Measurements from ENCODE around the gene WNT5B.
"Not testable (repeated sequence)": the region's sequence is repeated elsewhere in the genome, so short reads cannot be mapped to it uniquely, and the experiment has no call there.

The WNT5B gene

DNA sequence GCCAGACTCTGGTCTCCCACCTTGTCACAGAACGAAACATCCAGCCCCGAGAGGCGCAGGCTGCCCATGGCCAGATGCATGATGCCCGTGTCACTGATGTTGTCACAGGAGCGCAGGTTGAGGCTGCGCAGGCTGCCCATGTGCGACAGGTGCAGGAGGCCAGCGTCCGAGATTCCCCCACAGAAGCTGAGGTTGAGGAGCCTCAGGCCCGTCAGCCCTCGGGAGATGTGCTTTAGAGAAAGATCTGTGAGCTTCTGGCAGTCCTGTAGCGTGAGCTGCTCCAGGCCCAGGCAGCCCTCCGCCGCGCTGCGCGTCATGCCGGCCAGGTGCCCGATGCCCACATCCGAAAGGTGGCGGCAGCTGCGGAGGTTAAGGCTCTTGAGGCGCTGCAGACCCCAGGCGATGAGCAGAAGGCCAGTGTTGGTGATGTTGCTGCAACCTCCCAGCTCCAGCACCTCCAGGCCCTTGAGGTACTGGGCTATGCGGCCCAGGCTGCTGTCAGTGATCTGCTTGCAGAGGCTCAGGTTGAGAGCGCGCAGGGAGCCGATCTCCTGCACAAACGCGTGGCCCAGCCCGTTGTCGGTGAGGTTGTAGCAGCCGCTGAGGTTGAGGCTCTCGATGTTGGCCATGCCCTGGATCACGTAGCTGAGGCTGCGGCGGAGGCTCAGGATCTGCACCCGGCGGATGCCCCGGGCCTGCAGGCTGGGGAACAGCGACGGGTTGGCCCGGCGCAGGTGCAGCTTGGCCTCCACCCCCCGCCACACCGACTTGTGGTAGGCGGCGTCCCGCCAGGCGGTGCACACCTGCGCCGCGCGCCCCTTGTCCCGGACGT, 35.6 kb upstream of the WNT5B start:
- H3K4me1 Mint-ChIP-seq (ENCODE audit: low read depth) = peaks cover 58% of the 10 kb centered on the region
- no peaks in the 10 kb centered on the region for H3K9me3 Mint-ChIP-seq (ENCODE audit: low read depth)
- H3K36me3 Mint-ChIP-seq = peaks cover 3% of the 10 kb centered on the region
- no peaks in the 10 kb centered on the region for H3K27me3 Mint-ChIP-seq
- peak overlapping the region; percentile 94 for H3K4me3 Mint-ChIP-seq
- H3K27ac Mint-ChIP-seq = peak overlapping the region; percentile 88

DNA sequence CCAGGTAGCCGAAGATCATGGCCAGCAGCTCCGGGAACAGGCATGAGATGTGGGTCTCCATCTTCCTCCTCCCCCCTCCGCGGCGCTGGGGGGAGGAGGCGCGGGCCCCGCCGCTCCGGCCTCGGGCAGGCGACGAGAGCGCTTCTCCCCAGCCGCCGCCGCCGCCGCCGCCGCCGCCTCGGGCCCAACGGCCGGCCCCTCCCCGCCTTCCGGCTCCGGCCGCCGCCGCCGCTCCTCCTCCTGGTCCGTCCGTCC, 35.1 kb upstream of the WNT5B start:
- Mint-ChIP-seq H3K4me1 (ENCODE audit: low read depth) (peaks cover 53% of the 10 kb centered on the region), H3K36me3 (peaks cover 3% of the 10 kb centered on the region), H3K9me3 (ENCODE audit: low read depth) (no peaks in the 10 kb centered on the region), H3K27me3 (no peaks in the 10 kb centered on the region), H3K4me3 (peak overlapping the region; percentile 94), H3K27ac (no peak overlapping the region)

DNA sequence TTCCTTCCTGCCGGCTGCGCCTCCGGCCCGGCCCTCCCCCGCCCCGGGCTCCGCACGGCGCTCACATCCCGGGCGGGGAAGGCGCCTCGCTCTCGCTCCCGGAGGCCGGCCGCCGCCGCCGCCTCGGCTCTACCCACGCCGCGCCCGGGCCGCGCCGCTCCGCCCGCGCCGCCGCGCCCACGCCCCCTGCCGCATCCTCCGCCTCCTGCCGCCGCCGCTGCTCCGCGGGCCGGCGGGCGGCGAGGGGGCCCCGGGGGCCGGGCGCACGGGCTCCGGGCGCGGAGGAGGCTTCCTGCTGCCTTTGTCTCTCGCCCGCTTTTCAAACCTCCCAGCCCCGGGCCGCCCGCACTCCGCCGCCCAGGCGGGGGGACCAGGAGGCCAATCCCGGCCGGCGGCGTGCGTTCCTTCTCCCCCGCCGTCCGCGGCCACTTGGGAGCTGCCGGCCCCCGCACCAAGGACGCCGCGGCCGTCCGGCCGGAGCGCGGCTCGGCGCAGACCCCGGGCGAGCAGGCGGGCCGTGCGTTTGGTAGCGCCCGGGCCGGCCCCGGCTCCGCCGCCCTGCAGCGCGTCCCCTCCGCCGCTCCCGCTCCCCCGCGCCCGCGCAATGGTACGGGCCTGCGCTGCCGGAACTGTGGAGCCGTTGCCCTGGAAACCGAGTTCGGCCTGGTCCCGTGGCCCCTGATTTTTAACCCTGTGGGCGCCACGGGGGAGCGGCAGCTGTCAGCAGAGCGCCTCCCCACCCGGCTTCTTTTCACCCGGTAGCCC, 34.6 kb upstream of the WNT5B start, which contains the start of gene FBXL14:
TSS of gene FBXL14 (minus strand) at position 321 of the 765 bp plus-strand sequence. CDS start 515 bp downstream, outside the sequence.
- peak within 1 kb of the TSS; percentile 95 for H3K4me3 Mint-ChIP-seq
- H3K27ac Mint-ChIP-seq = peak within 1 kb of the TSS; percentile 88
- peaks cover 3% of the 10 kb centered on the region for H3K36me3 Mint-ChIP-seq
- H3K9me3 Mint-ChIP-seq (ENCODE audit: low read depth) = no peaks in the 10 kb centered on the region
- H3K27me3 Mint-ChIP-seq = no peaks in the 10 kb centered on the region
- peaks cover 51% of the 10 kb centered on the region for H3K4me1 Mint-ChIP-seq (ENCODE audit: low read depth)

DNA sequence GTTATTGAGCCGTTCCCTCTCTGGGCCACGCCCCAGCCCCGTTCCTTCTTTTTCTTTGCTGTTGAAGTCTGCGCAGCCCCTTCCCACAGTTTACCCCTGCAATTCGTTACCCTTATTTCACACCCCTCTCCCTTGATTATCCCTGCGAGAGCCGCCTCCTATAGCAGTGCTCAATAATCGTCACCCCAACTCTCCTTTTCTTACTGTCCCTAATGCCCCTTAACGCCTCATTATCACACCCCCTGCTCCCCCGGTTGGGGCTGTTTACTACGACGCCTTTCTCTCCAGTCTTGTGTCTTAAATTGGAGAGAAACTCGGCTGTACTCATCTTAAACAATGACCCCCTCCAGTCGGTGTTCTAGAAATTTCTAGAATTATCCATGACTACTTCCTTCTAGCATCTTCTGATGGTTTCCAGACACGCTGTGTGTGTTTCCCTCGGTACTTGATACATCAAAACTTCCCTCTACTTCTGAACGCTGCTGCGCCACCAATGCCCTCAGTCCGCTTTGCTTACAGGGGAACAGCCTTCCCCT, 33.9 kb upstream of the WNT5B start:
- H3K27ac Mint-ChIP-seq = peak overlapping the region; percentile 85
- no peaks in the 10 kb centered on the region for H3K9me3 Mint-ChIP-seq (ENCODE audit: low read depth)
- H3K4me1 Mint-ChIP-seq (ENCODE audit: low read depth) = peaks cover 45% of the 10 kb centered on the region
- peaks cover 3% of the 10 kb centered on the region for H3K36me3 Mint-ChIP-seq
- peak overlapping the region; percentile 95 for H3K4me3 Mint-ChIP-seq
- no peaks in the 10 kb centered on the region for H3K27me3 Mint-ChIP-seq

DNA sequence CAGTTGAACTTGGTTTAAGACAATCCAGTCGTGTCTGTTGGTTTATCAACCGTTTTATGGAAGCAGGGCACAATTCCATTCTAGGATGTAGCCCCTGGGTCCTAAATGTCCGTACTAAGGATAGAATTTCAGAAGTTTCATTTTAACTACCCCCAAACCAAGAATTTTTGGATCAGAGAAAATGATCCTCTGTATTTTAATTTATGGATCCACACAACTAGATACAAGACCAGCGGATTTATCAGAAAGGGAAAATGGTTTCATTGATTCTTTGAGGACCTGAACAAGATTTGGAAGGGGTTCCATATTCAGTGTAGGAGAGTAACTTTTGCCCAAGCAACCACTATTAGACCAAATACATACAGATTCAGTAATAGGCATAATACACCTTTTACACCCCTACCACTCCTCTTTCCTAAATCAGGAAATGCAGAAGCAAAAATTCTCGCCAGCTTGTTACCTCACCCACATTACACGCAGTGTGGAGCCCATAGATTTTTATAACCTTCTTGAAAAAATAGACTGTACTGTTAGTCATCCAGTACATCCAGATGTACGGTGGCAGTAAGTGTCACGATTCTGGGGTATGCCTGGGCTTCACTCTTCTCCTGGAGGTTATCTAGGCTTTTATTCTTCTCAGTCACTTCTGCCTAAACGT, 33.2 kb upstream of the WNT5B start:
- H3K36me3 Mint-ChIP-seq = peaks cover 2% of the 10 kb centered on the region
- peaks cover 39% of the 10 kb centered on the region for H3K4me1 Mint-ChIP-seq (ENCODE audit: low read depth)
- no peaks in the 10 kb centered on the region for H3K27me3 Mint-ChIP-seq
- H3K27ac Mint-ChIP-seq = peak overlapping the region; percentile 85
- no peaks in the 10 kb centered on the region for H3K9me3 Mint-ChIP-seq (ENCODE audit: low read depth)
- peak overlapping the region; percentile 95 for H3K4me3 Mint-ChIP-seq

DNA sequence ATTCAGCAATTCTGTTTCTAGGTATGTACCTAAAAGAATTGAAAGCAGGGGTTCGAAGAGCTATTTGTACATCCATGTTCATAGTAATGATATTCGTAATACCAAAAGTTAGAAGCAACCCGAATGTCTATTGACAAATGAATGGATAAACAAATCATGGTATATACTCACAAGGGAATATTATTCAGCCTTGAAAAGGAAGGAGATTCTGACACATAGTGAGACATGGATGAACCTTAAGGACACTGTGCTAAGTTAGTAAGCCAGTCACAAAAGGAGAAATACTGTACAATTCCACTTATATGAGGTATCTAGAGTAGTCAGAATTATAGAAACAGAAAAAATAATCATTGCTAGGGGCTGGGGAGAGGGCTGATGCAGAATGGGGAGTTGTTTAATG, 30.3 kb upstream of the WNT5B start:
- Mint-ChIP-seq H3K27me3 (no peaks in the 10 kb centered on the region), H3K36me3 (no peaks in the 10 kb centered on the region), H3K27ac (no peak overlapping the region), H3K9me3 (ENCODE audit: low read depth) (no peaks in the 10 kb centered on the region), H3K4me1 (ENCODE audit: low read depth) (peaks cover 36% of the 10 kb centered on the region), H3K4me3 (no peak overlapping the region)

DNA sequence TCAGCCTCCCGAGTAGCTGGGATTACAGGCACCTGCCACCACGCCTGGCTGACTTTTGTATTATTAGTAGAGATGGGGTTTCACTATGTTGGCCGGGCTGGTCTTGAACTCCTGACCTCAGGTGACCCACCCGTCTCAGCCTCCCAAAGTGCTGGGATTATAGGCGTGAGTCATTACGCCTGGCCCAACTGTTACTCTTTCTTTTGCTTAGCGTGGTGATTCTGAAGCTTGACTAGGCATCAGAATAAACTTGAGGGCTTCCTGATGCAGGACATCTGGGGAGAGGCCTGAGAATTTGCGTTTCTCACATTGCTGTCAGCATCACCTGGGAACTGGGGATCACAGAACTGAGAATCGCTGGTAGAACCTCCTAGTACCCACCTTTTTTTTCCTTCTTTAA, 26.3 kb upstream of the WNT5B start:
- Mint-ChIP-seq H3K27ac (peak overlapping the region; percentile 93), H3K4me1 (ENCODE audit: low read depth) (peaks cover 34% of the 10 kb centered on the region), H3K4me3 (peak overlapping the region; percentile 91)
- H3K27me3 Mint-ChIP-seq; H3K9me3 Mint-ChIP-seq (ENCODE audit: low read depth); H3K36me3 Mint-ChIP-seq: not testable (repeated sequence)

DNA sequence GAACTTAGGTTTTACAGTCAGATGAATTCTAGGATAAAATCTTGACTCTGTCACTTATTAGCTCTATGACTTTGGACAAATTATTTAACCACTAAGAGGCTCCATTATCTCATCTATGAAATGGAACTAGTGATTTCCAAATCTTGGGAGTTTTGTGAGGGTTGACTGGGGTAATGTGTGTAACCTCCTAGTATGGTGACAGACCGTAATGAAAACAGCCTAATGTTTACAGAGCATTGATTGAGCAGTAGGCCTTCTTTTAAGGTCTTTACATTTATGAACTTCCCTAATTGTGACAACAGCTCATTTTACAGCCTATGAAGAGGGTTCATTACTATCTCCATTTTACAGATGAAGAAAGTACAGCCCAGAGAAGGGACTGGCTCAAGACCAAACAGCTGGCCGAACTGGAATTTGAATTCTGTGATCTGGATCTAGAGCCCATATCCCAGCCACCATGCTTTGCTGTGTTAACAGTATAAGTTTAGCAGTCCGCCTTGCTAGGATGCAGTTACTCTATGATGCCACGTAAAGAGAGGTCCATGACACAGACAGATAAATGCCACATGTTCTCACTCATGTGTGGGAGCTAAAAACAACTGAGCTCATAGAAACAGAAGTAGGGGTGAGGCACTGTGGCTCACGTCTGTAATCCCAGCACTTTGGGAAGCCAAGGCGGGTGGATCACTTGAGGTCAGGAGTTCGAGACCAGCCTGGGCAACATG, 25.6 kb upstream of the WNT5B start:
- Mint-ChIP-seq H3K4me1 (ENCODE audit: low read depth) (peaks cover 34% of the 10 kb centered on the region), H3K9me3 (ENCODE audit: low read depth) (no peaks in the 10 kb centered on the region), H3K27me3 (no peaks in the 10 kb centered on the region), H3K4me3 (peak overlapping the region; percentile 68), H3K27ac (peak overlapping the region; percentile 58), H3K36me3 (no peaks in the 10 kb centered on the region)

DNA sequence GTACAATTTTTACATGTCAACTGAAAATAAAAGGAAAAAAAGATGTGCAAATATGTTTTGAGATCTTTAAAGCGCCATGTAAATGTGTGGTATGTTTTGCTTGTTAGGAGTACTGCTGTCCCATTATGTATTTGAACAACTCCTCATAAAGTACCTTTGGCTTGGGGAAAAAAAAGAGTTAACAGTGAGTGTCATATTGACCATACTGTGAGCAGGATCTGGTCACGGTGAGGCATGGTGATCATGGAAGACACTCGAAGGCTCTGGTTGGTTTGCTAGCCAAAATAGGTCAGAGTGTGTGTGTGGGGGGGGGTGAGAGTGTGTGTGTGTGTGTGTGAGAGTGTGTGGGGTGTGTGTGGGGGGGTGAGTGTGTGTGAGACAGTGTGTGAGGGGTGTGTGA, 24.6 kb upstream of the WNT5B start:
- no peak overlapping the region for H3K4me3 Mint-ChIP-seq

DNA sequence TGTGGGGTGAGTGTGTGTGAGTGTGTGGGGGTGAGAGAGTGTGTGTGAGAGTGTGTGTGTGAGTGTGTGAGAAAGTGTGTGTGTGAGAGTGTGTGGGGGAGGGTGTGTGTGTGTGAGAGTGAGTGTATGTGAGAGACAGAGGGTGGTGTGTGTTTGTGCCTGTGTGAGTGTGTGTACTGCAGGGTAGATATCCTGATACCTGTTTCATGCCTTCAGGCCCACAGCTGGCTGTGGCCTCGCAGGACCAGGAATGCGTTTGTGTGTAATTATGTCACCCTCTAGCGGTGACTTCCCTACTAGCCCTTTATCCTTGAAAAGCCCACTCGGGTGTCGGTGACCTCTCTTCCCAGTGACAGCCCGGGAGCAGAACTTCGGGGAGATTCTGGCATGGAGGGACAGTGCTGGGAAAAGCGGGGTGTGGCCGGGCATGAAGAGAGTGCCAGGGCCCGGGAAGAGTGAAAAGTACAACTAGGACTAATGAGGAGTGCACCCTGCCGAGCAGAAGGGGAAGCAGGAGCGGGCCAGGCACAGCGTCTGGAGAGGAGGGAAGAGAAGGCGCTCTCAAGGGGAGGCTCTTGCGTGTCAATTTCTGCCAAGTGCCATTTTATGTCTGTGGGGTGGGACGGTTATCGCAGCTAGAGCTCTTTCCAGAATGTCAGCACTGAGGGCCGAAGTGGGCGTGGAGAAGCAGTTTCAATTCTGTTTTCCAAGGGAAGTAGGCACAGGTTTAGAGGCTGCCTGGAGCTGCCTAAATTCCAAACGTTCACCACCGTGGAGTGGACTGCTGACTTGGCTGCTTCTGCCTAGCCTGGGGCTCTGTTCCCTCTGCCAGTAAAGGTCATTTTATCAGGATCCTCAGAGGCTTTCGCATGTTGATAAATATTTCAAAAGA, 23.7 kb upstream of the WNT5B start:
- H3K27me3 Mint-ChIP-seq = no peaks in the 10 kb centered on the region
- peak overlapping the region; percentile 3 for H3K27ac Mint-ChIP-seq
- peak overlapping the region; percentile 81 for H3K4me3 Mint-ChIP-seq
- no peaks in the 10 kb centered on the region for H3K9me3 Mint-ChIP-seq (ENCODE audit: low read depth)
- no peaks in the 10 kb centered on the region for H3K36me3 Mint-ChIP-seq
- H3K4me1 Mint-ChIP-seq (ENCODE audit: low read depth) = peaks cover 34% of the 10 kb centered on the region

More for the DNA sequence above, 24.6 kb upstream of the WNT5B start:
- Mint-ChIP-seq H3K36me3 (no peaks in the 10 kb centered on the region), H3K27ac (no peak overlapping the region), H3K4me1 (ENCODE audit: low read depth) (peaks cover 34% of the 10 kb centered on the region), H3K9me3 (ENCODE audit: low read depth) (no peaks in the 10 kb centered on the region), H3K27me3 (no peaks in the 10 kb centered on the region)

DNA sequence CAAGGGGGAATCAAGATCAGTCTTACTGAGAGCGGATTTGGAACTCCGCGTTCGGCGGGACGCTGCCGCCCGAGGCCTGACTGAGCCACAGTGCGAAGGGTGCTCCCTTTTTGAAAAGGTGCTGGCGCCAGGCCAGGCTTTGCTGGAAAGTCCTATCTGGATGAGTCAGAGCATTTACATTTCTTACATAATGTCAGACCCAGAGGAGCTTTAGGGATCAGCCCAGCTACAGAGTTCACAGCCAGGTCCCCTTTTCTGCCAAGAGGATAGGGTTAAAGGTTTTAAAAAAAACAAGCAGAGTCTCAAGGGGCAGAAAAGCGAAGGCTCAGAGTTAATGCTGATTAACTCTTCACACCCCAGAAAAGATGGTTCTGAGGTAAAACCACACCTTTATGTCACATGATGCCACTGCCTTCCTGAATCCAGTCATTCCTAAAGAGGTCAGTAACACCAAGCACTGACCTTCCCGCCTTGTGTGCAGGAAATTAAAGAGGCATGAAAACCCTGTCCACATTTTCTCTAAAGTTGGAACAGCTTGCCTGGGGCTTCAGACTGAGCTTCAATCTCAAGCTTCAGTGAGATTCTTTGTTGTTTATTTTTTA, 22.9 kb upstream of the WNT5B start:
- Mint-ChIP-seq H3K4me1 (ENCODE audit: low read depth) (peaks cover 30% of the 10 kb centered on the region), H3K4me3 (peak overlapping the region; percentile 81), H3K27me3 (peaks cover 1% of the 10 kb centered on the region), H3K27ac (no peak overlapping the region), H3K36me3 (no peaks in the 10 kb centered on the region), H3K9me3 (ENCODE audit: low read depth) (no peaks in the 10 kb centered on the region)

DNA sequence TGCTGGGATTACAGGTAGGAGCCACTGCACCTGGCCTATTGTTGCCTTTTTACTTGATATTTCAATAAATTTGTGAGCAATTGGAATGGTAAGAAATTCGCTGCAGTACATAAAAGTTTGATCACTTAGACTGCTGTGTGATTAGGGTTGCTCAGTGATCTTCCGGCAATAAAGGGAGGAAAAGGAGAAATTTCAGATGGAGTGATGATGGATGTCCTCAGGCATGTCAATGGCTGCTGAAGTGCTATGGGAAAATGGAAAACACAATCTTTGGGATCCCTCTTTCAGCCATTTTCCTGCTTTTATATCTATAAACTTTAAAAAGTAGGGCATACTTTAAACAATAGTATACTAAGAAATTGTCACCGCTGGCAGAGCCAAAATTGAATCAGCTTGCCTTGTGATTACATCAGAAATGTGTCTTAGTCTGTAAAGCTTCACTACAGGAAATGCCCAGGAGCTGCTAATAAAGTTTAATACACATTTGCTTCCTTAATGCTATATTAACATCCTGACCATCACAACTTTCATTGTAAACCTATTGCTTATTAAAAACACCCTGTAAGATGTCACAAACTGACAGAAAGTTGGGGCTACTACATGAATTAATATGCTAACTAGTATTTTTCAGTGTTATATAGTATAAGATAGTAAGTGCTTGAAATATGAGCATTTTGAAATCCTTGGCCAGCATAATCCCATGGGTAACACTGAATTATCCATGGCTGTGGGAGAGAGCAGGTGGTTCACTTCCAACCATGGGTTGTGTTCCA, 20.9 kb upstream of the WNT5B start:
- no peak overlapping the region for H3K27ac Mint-ChIP-seq
- H3K36me3 Mint-ChIP-seq = no peaks in the 10 kb centered on the region
- peaks cover 14% of the 10 kb centered on the region for H3K4me1 Mint-ChIP-seq (ENCODE audit: low read depth)
- no peak overlapping the region for H3K4me3 Mint-ChIP-seq
- H3K27me3 Mint-ChIP-seq = peaks cover 1% of the 10 kb centered on the region
- no peaks in the 10 kb centered on the region for H3K9me3 Mint-ChIP-seq (ENCODE audit: low read depth)

DNA sequence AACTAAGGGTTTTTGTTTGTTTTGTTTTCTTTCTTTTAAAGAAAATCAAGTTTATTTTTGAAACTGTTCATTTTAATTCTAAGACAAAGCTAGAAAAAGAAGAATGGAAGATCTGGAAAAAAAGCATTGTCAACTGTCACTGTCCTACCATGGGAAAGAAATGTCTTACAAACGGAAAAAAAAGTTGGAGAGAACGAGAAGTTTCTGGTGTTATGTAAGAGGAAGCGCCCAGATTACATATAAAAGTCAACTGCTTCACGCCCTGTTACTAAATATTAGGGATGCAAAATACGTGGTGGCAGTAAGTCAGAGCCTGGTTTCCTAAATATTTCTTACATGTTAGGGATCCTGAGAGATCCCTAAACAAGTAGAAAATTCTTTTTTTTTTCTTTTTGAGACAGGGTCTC, 20.3 kb upstream of the WNT5B start:
- Mint-ChIP-seq H3K9me3 (ENCODE audit: low read depth) (no peaks in the 10 kb centered on the region), H3K27ac (no peak overlapping the region), H3K4me3 (no peak overlapping the region), H3K36me3 (no peaks in the 10 kb centered on the region), H3K4me1 (ENCODE audit: low read depth) (peaks cover 13% of the 10 kb centered on the region), H3K27me3 (peaks cover 1% of the 10 kb centered on the region)

Measured in activated naive CD8-positive, alpha-beta T cell (primary cell).